Stomach smooth muscle (tissue), 2 donors: ENCODE results near the gene RBM17.
"Not testable (repeated sequence)": the region's sequence is repeated elsewhere in the genome, so short reads cannot be mapped to it uniquely, and the experiment has no call there.

ENCODE experiments used
- H3K27ac ChIP-seq: one replicate; pipeline ENCODE4 v1.7.0; 2013; ENCODE audit warnings: mild to moderate bottlenecking, low read length, inconsistent platforms
- H3K27me3 ChIP-seq, 2 donors: one replicate each; pipeline ENCODE4 v1.7.0; 2013; ENCODE audit warnings: low read length in 2 of 2; ENCODE audit not compliant: insufficient read depth in 2 of 2, control insufficient read depth in 1 of 2
- H3K36me3 ChIP-seq, 2 donors: one replicate each; pipeline ENCODE4 v1.7.0; 2013; ENCODE audit warnings: low read length in 2 of 2; ENCODE audit not compliant: control insufficient read depth in 2 of 2, insufficient read depth in 2 of 2
- H3K4me1 ChIP-seq: one replicate; pipeline ENCODE4 v1.7.0; 2013; ENCODE audit warnings: low read length; ENCODE audit not compliant: control insufficient read depth, insufficient read depth
- H3K4me3 ChIP-seq, 2 donors: one replicate each; pipeline ENCODE4 v1.7.0; 2013; ENCODE audit warnings: low read length in 2 of 2
- H3K9ac ChIP-seq, 2 donors: one replicate each; pipeline ENCODE4 v1.7.0; 2013; ENCODE audit warnings: low read length in 2 of 2, mild to moderate bottlenecking in 1 of 2
- H3K9me3 ChIP-seq, 2 donors: one replicate each; pipeline ENCODE4 v1.7.0; 2013; ENCODE audit warnings: low read length in 2 of 2; ENCODE audit not compliant: control insufficient read depth in 2 of 2
- donor health status: healthy.
- donor health status: Pancreatic carcinoma.

RBM17 gene

GRCh38 chr10:6058682-6059475, 30.0 kb upstream of the RBM17 start:
- Histone ChIP-seq H3K27me3 (no peaks in the 10 kb centered on the region), H3K9ac (no peak overlapping the region), H3K36me3 (no peaks in the 10 kb centered on the region), H3K27ac (no peak overlapping the region), H3K9me3 (no peaks in the 10 kb centered on the region), H3K4me1 (peaks cover 5% of the 10 kb centered on the region), H3K4me3 (no peak overlapping the region)

- no peaks in the 10 kb centered on the region for H3K9me3 ChIP-seq
- H3K27ac ChIP-seq: no peak overlapping the region
- no peaks in the 10 kb centered on the region for H3K4me1 ChIP-seq
- no peak overlapping the region for H3K4me3 ChIP-seq
- no peaks in the 10 kb centered on the region for H3K36me3 ChIP-seq
- no peaks in the 10 kb centered on the region for H3K27me3 ChIP-seq
- no peak overlapping the region for H3K9ac ChIP-seq
Observed at GRCh38 chr10:6059506-6059905, 29.3 kb upstream of the RBM17 start.

GRCh38 chr10:6061056-6061455, 27.8 kb upstream of the RBM17 start:
- H3K9ac ChIP-seq: no peak overlapping the region
- no peaks in the 10 kb centered on the region for H3K27me3 ChIP-seq
- no peak overlapping the region for H3K27ac ChIP-seq
- H3K4me3 ChIP-seq: no peak overlapping the region
- H3K36me3 ChIP-seq: no peaks in the 10 kb centered on the region
- H3K9me3 ChIP-seq: no peaks in the 10 kb centered on the region
- H3K4me1 ChIP-seq: no peaks in the 10 kb centered on the region

- H3K4me1 ChIP-seq: no peaks in the 10 kb centered on the region
- H3K27ac ChIP-seq: no peak within 1 kb of the TSS
- no peaks in the 10 kb centered on the region for H3K27me3 ChIP-seq
- H3K4me3 ChIP-seq: no peak within 1 kb of the TSS
- H3K9me3 ChIP-seq: no peaks in the 10 kb centered on the region
- no peaks in the 10 kb centered on the region for H3K36me3 ChIP-seq
- H3K9ac ChIP-seq: no peak within 1 kb of the TSS
Observed at GRCh38 chr10:6062101-6062771, 26.6 kb upstream of the RBM17 start, which contains the start of gene IL2RA. TSS of gene IL2RA (minus strand) at chr10:6062367. CDS start at chr10:6062151, 216 bp downstream.

GRCh38 chr10:6064119-6064518, 24.7 kb upstream of the RBM17 start:
- H3K9me3 ChIP-seq: no peaks in the 10 kb centered on the region
- no peaks in the 10 kb centered on the region for H3K4me1 ChIP-seq
- no peaks in the 10 kb centered on the region for H3K36me3 ChIP-seq
- no peaks in the 10 kb centered on the region for H3K27me3 ChIP-seq
- no peak overlapping the region for H3K9ac ChIP-seq
- no peak overlapping the region for H3K4me3 ChIP-seq
- H3K27ac ChIP-seq: no peak overlapping the region

GRCh38 chr10:6064726-6065125, 24.1 kb upstream of the RBM17 start:
- H3K36me3 ChIP-seq, H3K4me1 ChIP-seq, H3K27ac ChIP-seq, H3K27me3 ChIP-seq, H3K4me3 ChIP-seq, H3K9ac ChIP-seq, H3K9me3 ChIP-seq: not testable (repeated sequence)

- H3K36me3 ChIP-seq: no peaks in the 10 kb centered on the region
- H3K27me3 ChIP-seq: no peaks in the 10 kb centered on the region
- H3K27ac ChIP-seq: no peak overlapping the region
- no peak overlapping the region for H3K9ac ChIP-seq
- no peaks in the 10 kb centered on the region for H3K4me1 ChIP-seq
- no peak overlapping the region for H3K4me3 ChIP-seq
- no peaks in the 10 kb centered on the region for H3K9me3 ChIP-seq
Observed at GRCh38 chr10:6065406-6065805, 23.4 kb upstream of the RBM17 start.

- H3K27ac ChIP-seq: no peak overlapping the region
- no peaks in the 10 kb centered on the region for H3K4me1 ChIP-seq
- no peaks in the 10 kb centered on the region for H3K36me3 ChIP-seq
- H3K9ac ChIP-seq: no peak overlapping the region
- no peak overlapping the region for H3K4me3 ChIP-seq
- H3K27me3 ChIP-seq: no peaks in the 10 kb centered on the region
- no peaks in the 10 kb centered on the region for H3K9me3 ChIP-seq
Observed at GRCh38 chr10:6065835-6066234, 23.0 kb upstream of the RBM17 start.

GRCh38 chr10:6067457-6067856, 21.4 kb upstream of the RBM17 start:
- Histone ChIP-seq H3K36me3 (no peaks in the 10 kb centered on the region), H3K27ac (no peak overlapping the region), H3K27me3 (no peaks in the 10 kb centered on the region), H3K4me1 (no peaks in the 10 kb centered on the region), H3K4me3 (no peak overlapping the region), H3K9ac (no peak overlapping the region), H3K9me3 (no peaks in the 10 kb centered on the region)

- Histone ChIP-seq H3K9ac (no peak overlapping the region), H3K9me3 (no peaks in the 10 kb centered on the region), H3K27me3 (no peaks in the 10 kb centered on the region), H3K4me3 (no peak overlapping the region), H3K36me3 (no peaks in the 10 kb centered on the region), H3K27ac (no peak overlapping the region), H3K4me1 (no peaks in the 10 kb centered on the region)
Observed at GRCh38 chr10:6068006-6068405, 20.8 kb upstream of the RBM17 start.

GRCh38 chr10:6068422-6068821, 20.4 kb upstream of the RBM17 start:
- Histone ChIP-seq H3K4me1 (no peaks in the 10 kb centered on the region), H3K9ac (no peak overlapping the region), H3K4me3 (no peak overlapping the region), H3K27me3 (no peaks in the 10 kb centered on the region), H3K9me3 (no peaks in the 10 kb centered on the region), H3K27ac (no peak overlapping the region), H3K36me3 (no peaks in the 10 kb centered on the region)
